GM12872 (cell line): Measurements from ENCODE around the gene ZNF853.

Source experiments
- TF ChIP-seq, protein P1 (sequence below): IDR thresholded peaks from 3 replicates; pipeline ENCODE4 v1.5.1; 2011; ENCODE audit warnings: low read depth, mild to moderate bottlenecking, low read length, moderate library complexity; ENCODE audit not compliant: insufficient read depth

The ZNF853 gene

GRCh38 chr7:6622134-6622710 is 6.8 kb downstream of the ZNF853 start:
- TF ChIP-seq, protein P1, sequence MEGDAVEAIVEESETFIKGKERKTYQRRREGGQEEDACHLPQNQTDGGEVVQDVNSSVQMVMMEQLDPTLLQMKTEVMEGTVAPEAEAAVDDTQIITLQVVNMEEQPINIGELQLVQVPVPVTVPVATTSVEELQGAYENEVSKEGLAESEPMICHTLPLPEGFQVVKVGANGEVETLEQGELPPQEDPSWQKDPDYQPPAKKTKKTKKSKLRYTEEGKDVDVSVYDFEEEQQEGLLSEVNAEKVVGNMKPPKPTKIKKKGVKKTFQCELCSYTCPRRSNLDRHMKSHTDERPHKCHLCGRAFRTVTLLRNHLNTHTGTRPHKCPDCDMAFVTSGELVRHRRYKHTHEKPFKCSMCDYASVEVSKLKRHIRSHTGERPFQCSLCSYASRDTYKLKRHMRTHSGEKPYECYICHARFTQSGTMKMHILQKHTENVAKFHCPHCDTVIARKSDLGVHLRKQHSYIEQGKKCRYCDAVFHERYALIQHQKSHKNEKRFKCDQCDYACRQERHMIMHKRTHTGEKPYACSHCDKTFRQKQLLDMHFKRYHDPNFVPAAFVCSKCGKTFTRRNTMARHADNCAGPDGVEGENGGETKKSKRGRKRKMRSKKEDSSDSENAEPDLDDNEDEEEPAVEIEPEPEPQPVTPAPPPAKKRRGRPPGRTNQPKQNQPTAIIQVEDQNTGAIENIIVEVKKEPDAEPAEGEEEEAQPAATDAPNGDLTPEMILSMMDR, result no peak

DNA sequence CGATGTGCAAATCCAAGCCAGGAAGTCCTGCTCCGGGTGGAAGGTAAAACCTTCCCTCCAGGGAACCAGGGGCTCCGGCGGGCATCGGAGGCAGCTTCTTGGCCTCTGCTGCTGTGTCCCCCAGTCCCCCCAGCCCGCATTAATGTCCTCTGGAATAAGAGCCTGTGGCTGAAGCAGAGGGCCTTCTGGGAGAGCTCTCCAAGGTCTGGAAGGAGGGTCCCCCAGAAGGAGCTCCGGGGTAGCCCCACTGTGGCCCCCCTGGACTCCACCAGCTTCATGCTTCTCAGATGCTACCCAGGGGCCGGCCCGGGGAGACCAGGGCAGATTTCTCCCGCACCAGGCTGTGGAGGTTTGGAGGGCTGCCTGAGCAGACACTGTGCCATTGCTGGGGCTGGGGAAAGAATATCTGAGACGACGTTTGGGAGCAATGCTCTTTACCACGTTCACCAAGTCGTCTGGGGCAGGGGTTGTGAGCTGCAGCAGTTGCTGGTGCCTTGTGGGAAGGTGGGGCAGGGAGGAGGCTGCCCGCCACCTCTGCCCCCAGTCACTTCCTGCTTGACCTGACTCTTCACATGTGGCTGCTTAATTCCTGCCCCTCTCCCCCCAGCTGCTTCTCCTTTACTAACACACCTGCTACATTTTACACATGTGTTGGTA is 8.3 kb downstream of the ZNF853 start:
- TF ChIP-seq, protein P1, result no peak

DNA sequence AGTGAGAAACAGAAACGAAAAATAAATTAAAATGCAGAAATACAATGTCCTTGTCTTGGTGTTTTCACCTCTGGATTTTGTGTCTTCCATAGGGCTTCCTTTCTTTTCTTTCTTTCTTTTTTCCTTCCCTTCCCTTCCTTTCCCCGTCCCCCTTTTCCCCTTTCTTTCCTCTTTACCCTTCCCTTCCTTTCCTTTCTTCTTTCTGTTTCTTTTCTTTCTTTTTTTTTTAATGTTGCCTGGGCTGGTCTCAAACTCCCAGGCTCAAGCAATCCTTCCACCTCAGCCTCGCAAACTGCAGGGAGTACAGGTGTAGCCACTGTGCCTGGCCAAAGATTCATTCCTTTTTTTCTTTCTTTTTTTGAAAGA is 8.8 kb downstream of the ZNF853 start:
- TF ChIP-seq, protein P1, result no peak

GRCh38 chr7:6628045-6628444 is 12.6 kb downstream of the ZNF853 start:
- TF ChIP-seq, protein P1, result no peak

- TF ChIP-seq, protein P1, result no peak
These were observed 14.8 kb downstream of the ZNF853 start for GRCh38 chr7:6630007-6630849.

DNA sequence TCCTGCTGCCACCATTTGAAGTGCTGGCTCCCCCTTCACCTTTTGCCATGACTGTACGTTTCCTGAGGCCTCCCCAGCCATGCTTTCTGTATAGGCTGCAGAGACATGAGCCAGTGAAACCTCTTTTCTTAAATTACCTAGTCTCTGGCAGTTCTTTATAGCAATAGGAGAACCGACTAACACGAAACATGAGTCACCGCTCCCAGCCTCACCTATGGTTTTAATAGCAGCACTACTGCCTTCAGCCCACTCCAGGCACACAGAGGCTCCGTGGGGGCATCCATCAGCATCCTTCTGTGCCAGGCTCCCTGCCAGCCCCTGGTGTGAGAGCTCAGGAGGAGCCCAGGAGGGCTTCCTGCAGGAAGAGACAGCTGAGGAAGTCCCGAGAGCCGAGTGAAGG is 16.2 kb downstream of the ZNF853 start:
- TF ChIP-seq, protein P1, result no peak

- TF ChIP-seq, protein P1, result no peak
These were observed 18.6 kb downstream of the ZNF853 start for GRCh38 chr7:6634021-6634420.
